Erythroblast (primary cell): ENCODE results near the gene PUS1.

Experiments
- DNase-seq, 2 experiments: peaks; one replicate each; lab custom pipeline; 2025; lab: John Stamatoyannopoulos, UW
- GATA1 ChIP-seq: IDR thresholded peaks from 2 replicates; pipeline ENCODE4 v1.6.1; 2011; ENCODE audit warnings: low read depth, mild to moderate bottlenecking, control low read depth, low read length, moderate library complexity
- POLR2A ChIP-seq: IDR thresholded peaks from 2 replicates; pipeline ENCODE4 v1.6.1; 2011; ENCODE audit warnings: mild to moderate bottlenecking, low read length

The PUS1 gene

DNA sequence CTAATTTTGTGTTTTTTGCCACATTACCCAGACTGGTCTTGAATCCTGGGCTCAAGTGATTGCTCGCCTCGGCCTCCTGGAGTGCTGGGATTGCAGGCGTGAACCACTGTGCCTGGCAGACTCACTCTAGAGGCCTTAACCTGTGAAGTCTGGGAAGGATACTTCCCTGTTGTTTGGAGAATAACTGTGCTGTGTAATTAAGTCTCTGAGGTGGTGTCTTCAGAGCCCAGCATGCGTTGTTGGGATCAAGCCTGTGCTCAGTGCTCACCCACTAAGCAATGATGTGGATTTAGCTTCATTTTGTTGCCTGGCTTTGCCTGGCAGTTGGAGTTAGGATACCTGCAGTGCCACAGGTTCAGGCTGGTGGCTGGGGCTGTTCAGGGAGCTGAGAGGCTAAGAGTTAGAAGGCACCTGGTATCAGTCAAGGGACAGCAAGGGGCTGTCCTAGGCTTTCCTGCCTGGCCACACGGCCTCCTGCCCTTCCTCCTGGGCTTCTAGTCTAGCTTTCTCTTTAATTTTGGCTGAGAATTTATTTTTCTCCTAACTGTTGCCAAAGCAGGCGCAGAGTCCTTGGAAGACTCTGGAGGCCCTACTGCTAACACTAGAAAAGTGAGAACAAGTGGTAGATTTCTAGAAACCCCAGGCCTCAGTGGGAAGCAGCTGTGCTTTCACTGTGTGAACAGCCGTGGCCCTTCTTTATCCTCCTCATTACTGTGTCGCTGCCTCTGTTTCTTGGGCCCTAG, 59.1 kb downstream of the PUS1 start:
- DNase-seq = no peak
- TF ChIP-seq POLR2A (no peak), GATA1 (no peak)

- DNase-seq = no peak
- TF ChIP-seq GATA1 = no peak
Measured at GRCh38 chr12:131989021-131989420, 59.9 kb downstream of the PUS1 start.

GRCh38 chr12:131990066-131990979, 61.2 kb downstream of the PUS1 start:
- TF ChIP-seq GATA1 = no peak
- no peak for TF ChIP-seq POLR2A
- no peak for DNase-seq

DNA sequence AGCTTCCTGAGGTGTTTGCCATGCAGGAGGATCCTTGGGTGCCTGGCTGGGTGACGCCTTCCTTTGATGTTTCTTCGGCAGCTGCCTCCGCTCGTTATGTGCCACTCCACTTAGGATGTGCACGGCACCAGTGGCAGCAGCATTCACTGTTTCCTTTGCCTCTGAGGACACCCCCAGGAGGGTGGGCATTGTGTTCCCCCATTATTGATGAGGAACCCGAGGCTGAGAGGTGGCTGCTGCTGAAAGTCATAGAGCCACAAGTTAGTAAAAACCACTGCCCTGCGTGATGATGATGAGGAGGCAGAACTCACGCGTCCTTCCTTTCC, 61.9 kb downstream of the PUS1 start:
- DNase-seq = no peak

DNA sequence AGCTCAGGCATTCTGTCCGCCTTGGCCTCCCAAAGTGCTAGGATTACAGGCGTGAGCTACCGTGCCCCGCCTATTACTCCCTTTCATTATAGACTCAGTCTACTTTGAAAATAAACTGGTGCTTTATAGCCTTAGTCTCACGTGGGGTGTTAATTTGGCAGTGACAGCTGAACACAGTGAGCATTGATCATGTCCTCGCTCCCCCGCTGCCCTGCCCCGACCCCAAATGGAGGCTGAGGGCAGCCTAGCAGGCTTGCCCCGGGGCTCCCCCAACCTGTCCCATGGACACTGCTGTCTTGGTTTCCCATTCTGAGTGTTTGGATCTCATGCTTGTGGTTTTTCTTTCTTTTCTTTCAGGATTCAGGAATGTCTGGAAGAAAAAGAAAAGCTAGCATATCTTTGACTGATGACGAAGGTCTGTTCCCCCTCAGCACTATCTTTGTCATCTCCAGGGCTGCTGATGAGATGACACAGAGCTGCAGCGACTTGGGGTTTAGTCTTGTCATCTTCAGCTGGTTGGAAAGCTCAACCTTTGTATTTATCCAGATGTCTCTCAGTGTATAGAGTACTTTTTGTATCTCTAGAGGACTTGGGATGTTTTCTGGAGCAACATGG, 62.8 kb downstream of the PUS1 start:
- no peak for DNase-seq
- no peak for TF ChIP-seq POLR2A
- TF ChIP-seq GATA1 = no peak

More for the DNA sequence above, 61.9 kb downstream of the PUS1 start:
- TF ChIP-seq POLR2A (no peak), GATA1 (no peak)

DNA sequence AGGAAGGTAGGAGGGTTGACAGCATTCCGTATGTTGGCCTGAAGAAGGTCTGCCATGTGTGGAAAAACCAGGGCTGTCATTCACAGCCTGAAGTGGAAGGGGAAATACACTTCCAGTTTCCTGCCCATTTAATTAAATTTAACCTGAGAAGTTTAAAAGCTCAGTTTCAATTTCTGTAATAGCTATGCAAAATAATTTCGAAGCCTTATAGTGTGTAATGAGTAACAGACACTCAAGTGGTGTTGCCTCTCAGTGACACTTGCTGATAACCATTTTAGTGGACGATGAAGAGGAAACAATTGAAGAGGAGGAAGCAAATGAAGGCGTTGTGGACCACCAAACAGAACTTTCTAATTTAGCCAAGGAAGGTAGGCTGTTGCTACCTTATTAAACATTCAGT, 65.5 kb downstream of the PUS1 start:
- no peak for DNase-seq
- no peak for TF ChIP-seq GATA1
- no peak for TF ChIP-seq POLR2A
